Neuronal stem cell (in vitro differentiated cells): ENCODE data around the gene SAMD14.
A peak's percentile ranks its signal among the peaks of the same experiment; 100 is the strongest.

ENCODE experiments used
- DNase-seq: peaks from one replicate; pipeline ENCODE4 v3.0.0-alpha.2; 2013; ENCODE audit warnings: low spot score
- H2AFZ ChIP-seq: one replicate; pipeline ENCODE4 v1.6.1; 2013; ENCODE audit warnings: mild to moderate bottlenecking, low read length, inconsistent platforms
- H2AK5ac ChIP-seq: 2 replicates; pipeline ENCODE4 v1.6.1; 2013; ENCODE audit warnings: low read depth, mild to moderate bottlenecking, inconsistent platforms, low read length, moderate library complexity, mixed read lengths
- H2BK120ac ChIP-seq: 2 replicates; pipeline ENCODE4 v1.6.1; 2013; ENCODE audit warnings: low read depth, mild to moderate bottlenecking, inconsistent platforms, low read length, moderate library complexity, mixed read lengths
- H2BK12ac ChIP-seq: one replicate; pipeline ENCODE4 v1.6.1; 2013; ENCODE audit warnings: low read length, inconsistent platforms
- H2BK15ac ChIP-seq: 2 replicates; pipeline ENCODE4 v1.6.1; 2013; ENCODE audit warnings: mild to moderate bottlenecking, low read length, inconsistent platforms, mixed read lengths
- H2BK5ac ChIP-seq: one replicate; pipeline ENCODE4 v1.6.1; 2013; ENCODE audit warnings: inconsistent platforms, mild to moderate bottlenecking, low read length, moderate library complexity
- H3K14ac ChIP-seq: one replicate; pipeline ENCODE4 v1.6.1; 2013; ENCODE audit warnings: low read length, inconsistent platforms
- H3K18ac ChIP-seq: 2 replicates; pipeline ENCODE4 v1.6.1; 2013; ENCODE audit warnings: low read length, inconsistent platforms
- H3K23ac ChIP-seq: 2 replicates; pipeline ENCODE4 v1.6.1; 2013; ENCODE audit warnings: low read depth, mild to moderate bottlenecking, mixed read lengths, low read length, inconsistent platforms; ENCODE audit not compliant: poor library complexity
- H3K27ac ChIP-seq: replicated peaks from 3 replicates; pipeline ENCODE4 v1.5.1; 2013; ENCODE audit warnings: low read length, inconsistent platforms
- H3K27me3 ChIP-seq, 3 experiments: 2 replicates each; pipeline ENCODE4 v1.6.1; 2013; ENCODE audit warnings: low read length in 3 of 3, mild to moderate bottlenecking in 2 of 3, inconsistent platforms in 1 of 3, low read depth in 1 of 3, mixed read lengths in 1 of 3, moderate library complexity in 1 of 3; ENCODE audit not compliant: control insufficient read depth in 3 of 3, insufficient read depth in 3 of 3
- H3K36me3 ChIP-seq, 2 donors: replicated peaks in 1 of 2; 2 replicates each; pipeline ENCODE4 v1.6.1; 2013; ENCODE audit warnings: low read length in 2 of 2; ENCODE audit not compliant: control insufficient read depth in 2 of 2, insufficient read depth in 2 of 2
- H3K4ac ChIP-seq: 2 replicates; pipeline ENCODE4 v1.6.1; 2013; ENCODE audit warnings: inconsistent platforms, mild to moderate bottlenecking, low read length, moderate library complexity
- H3K4me1 ChIP-seq, 2 donors: 1 replicate in 1 of 2; 2 replicates in 1 of 2; pipeline ENCODE4 v1.6.1; 2013; ENCODE audit warnings: low read length in 2 of 2, low read depth in 1 of 2; ENCODE audit not compliant: control insufficient read depth in 2 of 2, insufficient read depth in 1 of 2
- H3K4me2 ChIP-seq: one replicate; pipeline ENCODE4 v1.6.1; 2013; ENCODE audit warnings: mild to moderate bottlenecking, low read length, inconsistent platforms; ENCODE audit not compliant: insufficient read depth, poor library complexity, severe bottlenecking
- H3K4me3 ChIP-seq, 2 donors: 2 replicates each; pipeline ENCODE4 v1.5.1; 2013; ENCODE audit warnings: low read length in 2 of 2, mild to moderate bottlenecking in 2 of 2, inconsistent platforms in 1 of 2, moderate library complexity in 1 of 2
- H3K79me1 ChIP-seq: one replicate; pipeline ENCODE4 v1.6.1; 2013; ENCODE audit warnings: low read depth, mild to moderate bottlenecking, inconsistent platforms, low read length, moderate library complexity
- H3K9ac ChIP-seq: one replicate; pipeline ENCODE4 v1.6.1; 2013; ENCODE audit warnings: mild to moderate bottlenecking, low read depth, low read length, inconsistent platforms; ENCODE audit not compliant: poor library complexity
- H3K9me3 ChIP-seq, 2 donors: replicated peaks in 1 of 2; 2 replicates each; pipeline versions ENCODE3 to v1.6.1; 2013; ENCODE audit warnings: low read length in 2 of 2, mild to moderate bottlenecking in 2 of 2, inconsistent platforms in 1 of 2, low read depth in 1 of 2, mixed read lengths in 1 of 2, moderate library complexity in 1 of 2; ENCODE audit not compliant: control insufficient read depth in 2 of 2, insufficient read depth in 1 of 2
- H4K8ac ChIP-seq: one replicate; pipeline ENCODE4 v1.6.1; 2013; ENCODE audit warnings: low read depth, mild to moderate bottlenecking, inconsistent platforms, low read length, moderate library complexity
- H4K91ac ChIP-seq: one replicate; pipeline ENCODE4 v1.6.1; 2013; ENCODE audit warnings: low read length, low read depth, mild to moderate bottlenecking, inconsistent platforms; ENCODE audit not compliant: poor library complexity
- WGBS, 2 donors: extraction: QIAGEN DNeasy Blood & Tissue Kit; methylation state at CpG; one replicate each; pipeline ENCODE4 v1.1.7; 2013; ENCODE audit warnings: missing lambda C conversion rate in 2 of 2, mixed read lengths in 1 of 2; ENCODE audit not compliant: insufficient read length in 2 of 2, insufficient replicate concordance in 1 of 2; ENCODE audit errors: extremely low coverage in 2 of 2; 5-methylcytosine and 5-hydroxymethylcytosine counted together

Gene SAMD14

DNA sequence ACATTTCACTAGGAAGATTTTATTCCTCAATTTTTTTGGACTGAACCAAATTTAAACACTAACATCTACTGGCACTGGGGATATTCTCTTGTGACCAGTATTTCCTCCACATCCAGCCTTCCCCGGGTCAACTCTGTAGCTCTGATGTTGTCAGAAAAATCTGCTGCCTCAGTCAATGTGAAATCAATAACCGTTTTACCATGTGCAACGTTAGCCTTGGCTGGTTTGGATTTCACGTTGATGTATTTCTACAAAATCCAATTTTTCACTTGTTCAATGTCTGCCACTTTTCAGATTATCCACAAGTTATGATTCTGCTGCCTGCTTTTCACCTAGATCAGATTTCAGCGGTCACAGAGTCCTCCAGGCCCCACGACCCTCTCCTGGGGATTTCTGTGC, 43.0 kb upstream of the SAMD14 start:
- H2BK5ac ChIP-seq: no peak overlapping the region
- no peak overlapping the region for H3K4ac ChIP-seq
- H3K9ac ChIP-seq: no peak overlapping the region
- H4K8ac ChIP-seq: no peak overlapping the region
- peaks cover 2% of the 10 kb centered on the region for H3K79me1 ChIP-seq
- no peak for DNase-seq
- WGBS, 2 donors: no CpG with 5 or more reads among the region's 6 CpGs
- no peak overlapping the region for H2AK5ac ChIP-seq
- no peak overlapping the region for H3K27ac ChIP-seq
- H3K27me3 ChIP-seq: no peaks in the 10 kb centered on the region
- no peak overlapping the region for H2BK120ac ChIP-seq
- no peak overlapping the region for H3K14ac ChIP-seq
- H3K18ac ChIP-seq: peak overlapping the region; percentile 29
- no peaks in the 10 kb centered on the region for H3K36me3 ChIP-seq
- H3K23ac ChIP-seq: no peak overlapping the region
- no peak overlapping the region for H4K91ac ChIP-seq
- H2AFZ ChIP-seq: peak overlapping the region; percentile 79
- H2BK12ac ChIP-seq: no peak overlapping the region
- H2BK15ac ChIP-seq: peak overlapping the region; percentile 23
- peaks cover 10 to 19% of the 10 kb centered on the region in 2 donors for H3K4me1 ChIP-seq
- no peak overlapping the region for H3K4me3 ChIP-seq
- no peaks in the 10 kb centered on the region for H3K9me3 ChIP-seq
- no peak overlapping the region for H3K4me2 ChIP-seq

DNA sequence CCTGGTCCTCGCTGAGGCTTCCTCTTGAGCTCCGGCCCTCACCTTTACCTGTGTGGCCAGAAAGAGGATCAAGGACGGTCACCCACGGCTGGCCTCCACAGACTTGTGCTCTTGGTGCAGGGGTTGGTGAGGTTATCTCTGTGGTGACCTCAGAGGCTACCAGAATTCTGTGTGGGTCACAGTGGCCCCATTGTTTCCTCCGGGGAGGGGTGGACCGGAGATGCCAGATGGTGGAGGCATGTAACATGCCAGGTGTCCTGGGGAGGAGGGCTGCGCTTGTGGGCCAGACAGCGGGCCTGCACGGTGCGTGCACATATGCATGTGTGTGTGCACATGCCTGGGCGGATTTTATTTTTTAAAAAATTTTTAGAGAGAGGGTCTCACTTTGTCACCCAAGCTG, 42.2 kb upstream of the SAMD14 start:
- Histone ChIP-seq H2BK15ac (peak overlapping the region; percentile 61), H3K36me3 (no peaks in the 10 kb centered on the region), H3K27me3 (peaks cover 0 to 3% (median 0%) of the 10 kb centered on the region in 3 experiments), H3K27ac (no peak overlapping the region), H2BK120ac (peak overlapping the region; percentile 52), H3K4me1 (peaks cover 7 to 11% of the 10 kb centered on the region in 2 donors), H3K9me3 (no peaks in the 10 kb centered on the region), H3K14ac (no peak overlapping the region), H3K23ac (no peak overlapping the region), H4K91ac (no peak overlapping the region), H3K4ac (no peak overlapping the region), H3K4me3 (no peak overlapping the region), H3K79me1 (peaks cover 1% of the 10 kb centered on the region), H2AFZ (no peak overlapping the region), H2BK12ac (peak overlapping the region; percentile 47), H3K18ac (peak overlapping the region; percentile 2), H4K8ac (no peak overlapping the region), H3K4me2 (no peak overlapping the region), H3K9ac (peak overlapping the region; percentile 13), H2BK5ac (no peak overlapping the region), H2AK5ac (peak overlapping the region; percentile 91)
- no CpG with 5 or more reads among the region's 11 CpGs for WGBS, 2 donors
- no peak for DNase-seq

DNA sequence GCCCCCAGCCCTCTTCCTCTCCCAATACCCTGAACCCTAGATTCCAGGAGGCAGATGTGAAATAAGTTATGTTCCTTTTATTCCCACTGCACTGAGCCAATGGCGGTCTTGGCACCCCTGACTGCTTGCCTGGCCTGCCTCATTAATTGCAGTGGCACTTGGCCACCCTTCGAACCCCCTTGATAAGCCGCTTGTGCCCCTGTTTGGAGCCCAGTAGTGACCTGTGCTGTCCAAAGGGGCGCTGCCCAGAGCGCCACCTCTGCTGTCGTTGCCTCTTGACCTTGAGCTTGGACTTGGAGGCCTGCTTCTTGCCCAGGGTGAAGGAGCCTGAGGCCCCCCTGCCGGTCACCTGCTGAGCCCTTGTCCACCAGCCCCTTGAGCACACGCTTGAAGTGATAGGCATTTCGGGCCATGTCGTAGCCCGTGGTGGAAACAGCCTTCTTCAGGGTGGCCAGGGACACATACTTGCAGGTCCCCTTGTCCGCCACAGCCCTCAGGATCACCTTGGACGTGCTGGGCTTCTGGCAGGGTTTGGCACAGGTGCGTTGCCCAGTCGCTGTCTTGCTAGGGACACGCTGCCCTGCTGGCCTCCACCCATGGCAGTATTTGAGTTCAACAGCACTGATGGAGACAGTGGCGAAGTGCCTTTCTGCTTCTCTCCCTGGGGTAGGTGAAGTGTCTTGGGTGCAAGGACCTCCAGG, 41.6 kb upstream of the SAMD14 start:
- Histone ChIP-seq H2AFZ (no peak overlapping the region), H3K4me3 (no peak overlapping the region), H3K36me3 (no peaks in the 10 kb centered on the region), H3K14ac (peak overlapping the region; percentile 73), H3K27me3 (peaks cover 0 to 6% (median 0%) of the 10 kb centered on the region in 3 experiments), H3K9ac (no peak overlapping the region), H2AK5ac (peak overlapping the region; percentile 91), H2BK12ac (peak overlapping the region; percentile 47), H3K79me1 (no peaks in the 10 kb centered on the region), H2BK120ac (peak overlapping the region; percentile 52), H2BK5ac (no peak overlapping the region), H3K9me3 (no peaks in the 10 kb centered on the region), H3K18ac (peak overlapping the region; percentile 52), H3K4ac (no peak overlapping the region), H4K91ac (peak overlapping the region; percentile 32), H3K4me1 (peaks cover 6 to 7% of the 10 kb centered on the region in 2 donors), H3K23ac (peak overlapping the region; percentile 75), H3K4me2 (no peak overlapping the region), H3K27ac (no peak overlapping the region), H2BK15ac (peak overlapping the region; percentile 61), H4K8ac (no peak overlapping the region)
- no peak for DNase-seq
- WGBS, 2 donors: no CpG with 5 or more reads among the region's 17 CpGs

DNA sequence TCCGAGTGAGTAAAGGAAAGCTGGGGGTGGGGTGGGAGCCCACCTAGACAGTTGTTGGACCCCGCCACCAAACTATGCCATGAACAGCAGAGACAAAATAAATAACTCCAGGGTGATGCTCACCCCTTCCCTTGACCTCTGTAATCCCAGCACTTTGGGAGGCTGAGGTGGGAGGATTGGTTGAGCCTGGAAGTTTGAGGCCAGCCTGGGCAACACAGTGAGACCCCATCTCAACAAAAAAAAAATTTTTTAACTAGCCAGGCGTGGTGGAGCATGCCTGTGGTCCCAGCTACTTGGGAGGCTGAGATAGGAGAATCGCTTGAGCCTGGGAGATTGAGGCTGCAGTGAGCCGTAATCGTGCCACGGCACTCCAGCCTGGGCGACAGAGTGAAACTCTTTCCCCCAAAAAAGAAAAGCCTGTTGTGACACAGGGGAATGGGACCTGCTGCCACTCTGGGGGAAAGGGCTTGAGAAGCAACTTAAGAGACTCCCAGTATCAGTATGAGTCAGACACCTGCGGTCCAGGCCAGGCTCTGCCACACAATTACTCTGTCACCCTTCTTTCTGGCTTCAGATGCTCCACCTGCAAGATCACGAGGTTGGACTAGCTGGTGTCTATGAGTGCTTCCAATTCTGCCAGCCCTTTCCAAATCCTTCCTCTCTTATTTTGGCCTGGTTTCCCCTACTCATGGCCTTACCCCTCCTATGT, 40.9 kb upstream of the SAMD14 start:
- Histone ChIP-seq H4K91ac (no peak overlapping the region), H3K27ac (no peak overlapping the region), H3K36me3 (no peaks in the 10 kb centered on the region), H3K79me1 (no peaks in the 10 kb centered on the region), H3K14ac (no peak overlapping the region), H3K9me3 (no peaks in the 10 kb centered on the region), H3K4me1 (peaks cover 6 to 7% of the 10 kb centered on the region in 2 donors), H3K18ac (no peak overlapping the region), H2AFZ (no peak overlapping the region), H3K9ac (no peak overlapping the region), H2BK5ac (no peak overlapping the region), H3K27me3 (peaks cover 0 to 6% (median 0%) of the 10 kb centered on the region in 3 experiments), H2BK15ac (no peak overlapping the region), H3K4me2 (no peak overlapping the region), H4K8ac (no peak overlapping the region), H2AK5ac (no peak overlapping the region), H3K4ac (no peak overlapping the region), H3K23ac (no peak overlapping the region), H3K4me3 (no peak overlapping the region), H2BK120ac (no peak overlapping the region), H2BK12ac (no peak overlapping the region)
- no peak for DNase-seq
- no CpG with 5 or more reads among the region's 10 CpGs for WGBS, 2 donors
